Esophagus muscularis mucosa (tissue), 3 donors: ENCODE results near the gene HOATZ.

Experiments
- CTCF ChIP-seq, 3 experiments: fragments of 200-600 bp in 2 of 3; fragments of 450-650 bp in 1 of 3; sonication (generic) in 2 of 3; IDR thresholded peaks; one replicate each; pipeline ENCODE4 v1.5.1; 2017 to 2019; ENCODE audit warnings: antibody characterized with exemption in 3 of 3, mild to moderate bottlenecking in 2 of 3, moderate library complexity in 1 of 3
- POLR2A ChIP-seq: fragments of 450-650 bp; IDR thresholded peaks from one replicate; pipeline ENCODE4 v1.6.1; 2017; ENCODE audit warnings: antibody characterized with exemption, moderate library complexity, mild to moderate bottlenecking, low read depth

DNA sequence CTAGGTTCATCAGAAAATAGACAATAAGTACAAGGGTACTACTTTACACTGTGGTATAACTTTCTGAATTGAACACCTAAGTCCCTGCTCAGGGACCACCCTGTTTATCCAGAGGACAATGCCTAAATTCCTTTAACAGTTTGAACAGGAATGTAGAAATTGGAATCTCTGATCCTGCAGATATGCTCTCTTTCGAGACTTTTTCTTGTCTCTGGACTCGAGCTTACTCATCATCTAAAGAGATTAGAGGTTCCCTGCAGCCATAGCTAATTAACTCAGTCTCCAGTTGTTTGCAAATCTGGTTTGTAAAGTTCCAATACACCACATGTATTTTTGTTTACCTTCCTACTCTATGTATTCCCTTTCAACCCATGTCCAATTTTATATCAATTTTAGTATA, 1.0 kb downstream of the HOATZ start:
- TF ChIP-seq CTCF (IDR thresholded peaks at IDR 0.05) (no peak), POLR2A (no peak)
